Neural cell (in vitro differentiated cells): ENCODE results near the gene MOCS1.

Experiments used
- EP300 ChIP-seq: fragments of 450-650 bp; conservative IDR thresholded peaks from 2 replicates; pipeline ENCODE4 v1.6.1; 2014; ENCODE audit warnings: antibody characterized with exemption, mild to moderate bottlenecking, moderate library complexity; ENCODE audit not compliant: poor library complexity, severe bottlenecking
- EZH2 ChIP-seq: fragments of 200-600, 300-800 bp; shearing (Covaris generic), sonication (generic); IDR thresholded peaks from 2 replicates; pipeline ENCODE4 v1.6.1; 2014; ENCODE audit warnings: antibody characterized with exemption, low read length, borderline replicate concordance, mild to moderate bottlenecking; ENCODE audit not compliant: insufficient read depth, poor library complexity, severe bottlenecking
- MXI1 ChIP-seq: fragments of 450-650 bp; conservative IDR thresholded peaks from 2 replicates; pipeline ENCODE4 v1.6.1; 2014; ENCODE audit warnings: antibody characterized with exemption, mild to moderate bottlenecking; ENCODE audit not compliant: poor library complexity, severe bottlenecking
- POLR2AphosphoS5 ChIP-seq: IDR thresholded peaks from 2 replicates; pipeline ENCODE4 v1.6.1; 2012
- RAD21 ChIP-seq: fragments of 450-650 bp; conservative IDR thresholded peaks from 2 replicates; pipeline ENCODE4 v1.6.1; 2014; ENCODE audit warnings: antibody characterized with exemption, mild to moderate bottlenecking, moderate library complexity
- SMC3 ChIP-seq: fragments of 450-650 bp; conservative IDR thresholded peaks from 2 replicates; pipeline ENCODE4 v1.6.1; 2014; ENCODE audit warnings: antibody characterized with exemption, mild to moderate bottlenecking, moderate library complexity; ENCODE audit not compliant: poor library complexity
- TF ChIP-seq, protein P1 (sequence below): fragments of 450-650 bp; IDR thresholded peaks from 2 replicates; pipeline ENCODE4 v1.5.1; 2014; ENCODE audit warnings: antibody characterized with exemption, mild to moderate bottlenecking, moderate library complexity; ENCODE audit not compliant: poor library complexity, severe bottlenecking
- TF ChIP-seq, protein P2 (sequence below): IDR thresholded peaks from 2 replicates; pipeline ENCODE4 v1.6.1; 2012; ENCODE audit warnings: borderline replicate concordance

DNA sequence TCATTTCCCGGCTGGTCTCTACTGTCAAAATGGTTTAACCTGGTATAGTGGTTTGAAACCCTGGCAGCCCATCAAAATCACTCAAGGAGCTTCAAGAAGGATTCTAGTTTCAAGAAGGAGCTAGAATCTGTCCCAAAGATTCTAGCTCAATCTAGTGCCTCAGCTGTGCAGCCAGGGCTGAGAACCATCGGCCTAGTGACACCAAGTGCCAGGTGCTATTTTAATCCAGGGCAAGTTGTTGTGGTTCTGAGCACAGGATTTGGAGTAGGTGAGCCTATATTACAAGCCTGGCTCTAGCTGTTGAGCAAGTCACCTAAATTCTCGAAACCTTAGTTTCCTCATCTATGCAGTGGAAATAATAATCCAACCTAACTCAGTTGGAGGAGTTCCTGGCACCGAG is 3.7 kb downstream of the MOCS1 start:
- TF ChIP-seq, protein P1, sequence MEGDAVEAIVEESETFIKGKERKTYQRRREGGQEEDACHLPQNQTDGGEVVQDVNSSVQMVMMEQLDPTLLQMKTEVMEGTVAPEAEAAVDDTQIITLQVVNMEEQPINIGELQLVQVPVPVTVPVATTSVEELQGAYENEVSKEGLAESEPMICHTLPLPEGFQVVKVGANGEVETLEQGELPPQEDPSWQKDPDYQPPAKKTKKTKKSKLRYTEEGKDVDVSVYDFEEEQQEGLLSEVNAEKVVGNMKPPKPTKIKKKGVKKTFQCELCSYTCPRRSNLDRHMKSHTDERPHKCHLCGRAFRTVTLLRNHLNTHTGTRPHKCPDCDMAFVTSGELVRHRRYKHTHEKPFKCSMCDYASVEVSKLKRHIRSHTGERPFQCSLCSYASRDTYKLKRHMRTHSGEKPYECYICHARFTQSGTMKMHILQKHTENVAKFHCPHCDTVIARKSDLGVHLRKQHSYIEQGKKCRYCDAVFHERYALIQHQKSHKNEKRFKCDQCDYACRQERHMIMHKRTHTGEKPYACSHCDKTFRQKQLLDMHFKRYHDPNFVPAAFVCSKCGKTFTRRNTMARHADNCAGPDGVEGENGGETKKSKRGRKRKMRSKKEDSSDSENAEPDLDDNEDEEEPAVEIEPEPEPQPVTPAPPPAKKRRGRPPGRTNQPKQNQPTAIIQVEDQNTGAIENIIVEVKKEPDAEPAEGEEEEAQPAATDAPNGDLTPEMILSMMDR = no peak
- TF ChIP-seq, protein P2, sequence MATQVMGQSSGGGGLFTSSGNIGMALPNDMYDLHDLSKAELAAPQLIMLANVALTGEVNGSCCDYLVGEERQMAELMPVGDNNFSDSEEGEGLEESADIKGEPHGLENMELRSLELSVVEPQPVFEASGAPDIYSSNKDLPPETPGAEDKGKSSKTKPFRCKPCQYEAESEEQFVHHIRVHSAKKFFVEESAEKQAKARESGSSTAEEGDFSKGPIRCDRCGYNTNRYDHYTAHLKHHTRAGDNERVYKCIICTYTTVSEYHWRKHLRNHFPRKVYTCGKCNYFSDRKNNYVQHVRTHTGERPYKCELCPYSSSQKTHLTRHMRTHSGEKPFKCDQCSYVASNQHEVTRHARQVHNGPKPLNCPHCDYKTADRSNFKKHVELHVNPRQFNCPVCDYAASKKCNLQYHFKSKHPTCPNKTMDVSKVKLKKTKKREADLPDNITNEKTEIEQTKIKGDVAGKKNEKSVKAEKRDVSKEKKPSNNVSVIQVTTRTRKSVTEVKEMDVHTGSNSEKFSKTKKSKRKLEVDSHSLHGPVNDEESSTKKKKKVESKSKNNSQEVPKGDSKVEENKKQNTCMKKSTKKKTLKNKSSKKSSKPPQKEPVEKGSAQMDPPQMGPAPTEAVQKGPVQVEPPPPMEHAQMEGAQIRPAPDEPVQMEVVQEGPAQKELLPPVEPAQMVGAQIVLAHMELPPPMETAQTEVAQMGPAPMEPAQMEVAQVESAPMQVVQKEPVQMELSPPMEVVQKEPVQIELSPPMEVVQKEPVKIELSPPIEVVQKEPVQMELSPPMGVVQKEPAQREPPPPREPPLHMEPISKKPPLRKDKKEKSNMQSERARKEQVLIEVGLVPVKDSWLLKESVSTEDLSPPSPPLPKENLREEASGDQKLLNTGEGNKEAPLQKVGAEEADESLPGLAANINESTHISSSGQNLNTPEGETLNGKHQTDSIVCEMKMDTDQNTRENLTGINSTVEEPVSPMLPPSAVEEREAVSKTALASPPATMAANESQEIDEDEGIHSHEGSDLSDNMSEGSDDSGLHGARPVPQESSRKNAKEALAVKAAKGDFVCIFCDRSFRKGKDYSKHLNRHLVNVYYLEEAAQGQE = no peak
- TF ChIP-seq MXI1 (no peak), SMC3 (no peak), POLR2AphosphoS5 (no peak), EZH2 (no peak), EP300 (no peak), RAD21 (no peak)
